HepG2 (cell line): ENCODE data around the gene CBX6. TPM values are rescaled to one million over a fixed set of nuclear protein-coding genes. Genes with fewer than 3 reads are reported as not detected.

Experiments used
- AKNA ChIP-seq: sonication (generic); formaldehyde crosslinking; IDR thresholded peaks from 2 replicates; pipeline ENCODE4 v1.4.0; 2020; ENCODE audit warnings: missing genetic modification reagents, borderline replicate concordance
- ISL2 ChIP-seq: sonication (generic); formaldehyde crosslinking; IDR thresholded peaks from 2 replicates; pipeline ENCODE4 v1.5.0; 2020; ENCODE audit warnings: missing genetic modification reagents
- KMT2B ChIP-seq: IDR thresholded peaks from 2 replicates; pipeline ENCODE4 v1.6.1; 2016; ENCODE audit warnings: missing genetic modification reagents, missing compliant biosample characterization
- MEF2D ChIP-seq: sonication (generic); formaldehyde crosslinking; IDR thresholded peaks from 2 replicates; pipeline ENCODE4 v1.5.1; 2020; ENCODE audit warnings: mild to moderate bottlenecking, missing genetic modification reagents
- PTBP1 ChIP-seq: fragments of 200-400 bp; formaldehyde crosslinking; IDR thresholded peaks from 2 replicates; pipeline ENCODE4 v1.6.1; 2018; ENCODE audit warnings: low read length, low read depth; ENCODE audit not compliant: poor library complexity, severe bottlenecking
- RAD21 ChIP-seq: fragments of 450-650 bp; formaldehyde crosslinking; IDR thresholded peaks from 2 replicates; pipeline ENCODE4 v1.5.0; 2020; ENCODE audit warnings: mild to moderate bottlenecking
- SRY ChIP-seq: sonication (generic); formaldehyde crosslinking; IDR thresholded peaks from 2 replicates; pipeline ENCODE4 v1.8.0; 2022; ENCODE audit warnings: mild to moderate bottlenecking, missing genetic modification reagents
- XBP1 ChIP-seq: sonication (generic); formaldehyde crosslinking; IDR thresholded peaks from 2 replicates; pipeline ENCODE4 v1.5.0; 2020; ENCODE audit warnings: missing genetic modification reagents
- ZBTB44 ChIP-seq: sonication (generic); formaldehyde crosslinking; IDR thresholded peaks from 2 replicates; pipeline ENCODE4 v1.4.0; 2020; ENCODE audit warnings: missing genetic modification reagents
- ZFP90 ChIP-seq: sonication (generic); formaldehyde crosslinking; IDR thresholded peaks from 2 replicates; pipeline ENCODE4 v1.8.0; 2022; ENCODE audit warnings: missing genetic modification reagents, mild to moderate bottlenecking, inconsistent platforms, borderline replicate concordance
- ZNF605 ChIP-seq: sonication (generic); formaldehyde crosslinking; IDR thresholded peaks from 2 replicates; pipeline ENCODE4 v1.8.0; 2022; ENCODE audit warnings: mild to moderate bottlenecking, missing genetic modification reagents
- ZNF672 ChIP-seq: sonication (generic); formaldehyde crosslinking; IDR thresholded peaks from 2 replicates; pipeline ENCODE4 v1.8.1; 2022; ENCODE audit warnings: missing genetic modification reagents
- polyA plus RNA-seq, 8 experiments: library from polyadenylated mRNA; depleted of rRNA in 3 of 8; stranded (reverse) in 7 of 8; unstranded in 1 of 8; fragments of >200 nt; fragmentation: Illumina TruSeq in 4 of 8; extraction: Trizol in 4 of 8; gene quantifications; 2 replicates each; pipeline versions ENCODE4 v1.2.1 to v1.2.3, GENCODE V29; 2011 to 2016; ENCODE audit warnings: low read depth in 4 of 8, missing spikeins in 1 of 8, mixed read lengths in 1 of 8; ENCODE audit not compliant: insufficient read depth in 1 of 8
- total RNA-seq, 5 experiments: library from RNA; depleted of rRNA; stranded (reverse); fragments of >200 nt; fragmentation: Illumina TruSeq; extraction: Trizol; gene quantifications; 2 replicates each; pipeline ENCODE4 v1.2.3, GENCODE V29; 2016; ENCODE audit warnings: low read depth in 1 of 5
- TF ChIP-seq, protein P1 (sequence below): sonication (generic); formaldehyde crosslinking; conservative IDR thresholded peaks from 2 replicates; pipeline ENCODE4 v1.8.0; 2022; ENCODE audit warnings: mild to moderate bottlenecking, moderate library complexity, missing genetic modification reagents
- TF ChIP-seq, protein P2 (sequence below): sonication (generic); formaldehyde crosslinking; IDR thresholded peaks from 2 replicates; pipeline ENCODE4 v1.5.0; 2020; ENCODE audit warnings: mild to moderate bottlenecking, missing genetic modification reagents, borderline replicate concordance
- TF ChIP-seq, protein P3 (sequence below): IDR thresholded peaks from 2 replicates; pipeline ENCODE4 v1.6.1; 2016; ENCODE audit warnings: missing genetic modification reagents, missing compliant biosample characterization

Gene CBX6
- total and polyA plus RNA-seq, 2 of the 13 experiments (the other 11 are each of a cell fraction or from before 2014, with no cell fraction given) = 1.7 to 6.5 TPM

GRCh38 chr22:38824585-38824984 lies 47.4 kb downstream of the CBX6 start (continued):
- TF ChIP-seq ZNF605 (CRISPR knock-in tag) = peak; percentile 35; the same call in 1 of the 2 replicates
- TF ChIP-seq ZFP90 (CRISPR knock-in tag) = 0 out of 2 replicates have a peak, but pooled peaks have one; percentile 72
- TF ChIP-seq PTBP1 = no peak
- TF ChIP-seq RAD21 = 0 out of 2 replicates have a peak, but pooled peaks have one; percentile 20
- TF ChIP-seq, protein P1, sequence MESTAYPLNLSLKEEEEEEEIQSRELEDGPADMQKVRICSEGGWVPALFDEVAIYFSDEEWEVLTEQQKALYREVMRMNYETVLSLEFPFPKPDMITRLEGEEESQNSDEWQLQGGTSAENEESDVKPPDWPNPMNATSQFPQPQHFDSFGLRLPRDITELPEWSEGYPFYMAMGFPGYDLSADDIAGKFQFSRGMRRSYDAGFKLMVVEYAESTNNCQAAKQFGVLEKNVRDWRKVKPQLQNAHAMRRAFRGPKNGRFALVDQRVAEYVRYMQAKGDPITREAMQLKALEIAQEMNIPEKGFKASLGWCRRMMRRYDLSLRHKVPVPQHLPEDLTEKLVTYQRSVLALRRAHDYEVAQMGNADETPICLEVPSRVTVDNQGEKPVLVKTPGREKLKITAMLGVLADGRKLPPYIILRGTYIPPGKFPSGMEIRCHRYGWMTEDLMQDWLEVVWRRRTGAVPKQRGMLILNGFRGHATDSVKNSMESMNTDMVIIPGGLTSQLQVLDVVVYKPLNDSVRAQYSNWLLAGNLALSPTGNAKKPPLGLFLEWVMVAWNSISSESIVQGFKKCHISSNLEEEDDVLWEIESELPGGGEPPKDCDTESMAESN = no peak
- peak; percentile 75; the same call in 1 of the 2 replicates for TF ChIP-seq SRY (CRISPR knock-in tag)
- peak; percentile 95; the same call in 1 of the 2 replicates for TF ChIP-seq ZBTB44 (CRISPR knock-in tag)
- TF ChIP-seq, protein P2, sequence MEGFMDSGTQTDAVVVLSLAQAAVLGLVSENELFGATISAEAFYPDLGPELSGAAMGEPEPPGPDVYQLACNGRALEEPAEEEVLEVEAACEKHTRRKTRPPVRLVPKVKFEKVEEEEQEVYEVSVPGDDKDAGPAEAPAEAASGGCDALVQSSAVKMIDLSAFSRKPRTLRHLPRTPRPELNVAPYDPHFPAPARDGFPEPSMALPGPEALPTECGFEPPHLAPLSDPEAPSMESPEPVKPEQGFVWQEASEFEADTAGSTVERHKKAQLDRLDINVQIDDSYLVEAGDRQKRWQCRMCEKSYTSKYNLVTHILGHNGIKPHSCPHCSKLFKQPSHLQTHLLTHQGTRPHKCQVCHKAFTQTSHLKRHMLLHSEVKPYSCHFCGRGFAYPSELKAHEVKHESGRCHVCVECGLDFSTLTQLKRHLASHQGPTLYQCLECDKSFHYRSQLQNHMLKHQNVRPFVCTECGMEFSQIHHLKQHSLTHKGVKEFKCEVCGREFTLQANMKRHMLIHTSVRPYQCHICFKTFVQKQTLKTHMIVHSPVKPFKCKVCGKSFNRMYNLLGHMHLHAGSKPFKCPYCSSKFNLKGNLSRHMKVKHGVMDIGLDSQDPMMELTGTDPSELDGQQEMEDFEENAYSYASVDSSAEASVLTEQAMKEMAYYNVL = no peak
- peak; percentile 65; the same call in 1 of the 2 replicates for TF ChIP-seq KMT2B
- TF ChIP-seq MEF2D (CRISPR knock-in tag) = 0 out of 2 replicates have a peak, but pooled peaks have one; percentile 25
- 0 out of 2 replicates have a peak, but pooled peaks have one; percentile 53 for TF ChIP-seq XBP1
- TF ChIP-seq, protein P3, sequence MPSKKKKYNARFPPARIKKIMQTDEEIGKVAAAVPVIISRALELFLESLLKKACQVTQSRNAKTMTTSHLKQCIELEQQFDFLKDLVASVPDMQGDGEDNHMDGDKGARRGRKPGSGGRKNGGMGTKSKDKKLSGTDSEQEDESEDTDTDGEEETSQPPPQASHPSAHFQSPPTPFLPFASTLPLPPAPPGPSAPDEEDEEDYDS (CRISPR knock-in tag) = peak; percentile 50; the same call in 1 of the 2 replicates
- TF ChIP-seq ZNF672 (CRISPR knock-in tag) = no peak
- TF ChIP-seq AKNA = peak; percentile 75; the same call in 1 of the 2 replicates
- TF ChIP-seq ISL2 = 0 out of 2 replicates have a peak, but pooled peaks have one; percentile 33
